BJ (cell line): ENCODE data around the gene MTHFD1L. TPM values are rescaled to one million over a fixed set of nuclear protein-coding genes. Genes with fewer than 3 reads are reported as not detected.

Experiments
- CTCF ChIA-PET: fragments of 350-600 bp; formaldehyde crosslinking; extraction: SDS; loops from one replicate; lab custom pipeline; 2021; ENCODE audit warnings: antibody characterized with exemption, inconsistent platforms; lab: Yijun Ruan, JAX
- POLR2A ChIA-PET: fragments of 300-600 bp; sonication (Branson Sonifier 250); formaldehyde crosslinking; extraction: SDS; loops from one replicate; lab custom pipeline; 2021; ENCODE audit warnings: antibody characterized with exemption; lab: Charles Lee
- DNase-seq: peaks from one replicate; pipeline ENCODE4 v3.0.0-alpha.2; 2011; ENCODE audit warnings: low read depth
- H3K27me3 ChIP-seq: 2 replicates; pipeline ENCODE4 v1.6.0; 2011; ENCODE audit warnings: low read length; ENCODE audit not compliant: control insufficient read depth, insufficient read depth
- H3K36me3 ChIP-seq: 2 replicates; pipeline ENCODE4 v1.5.1; 2011; ENCODE audit warnings: low read length; ENCODE audit not compliant: control insufficient read depth, insufficient read depth
- H3K4me3 ChIP-seq: 2 replicates; pipeline ENCODE4 v1.5.1; 2011; ENCODE audit warnings: low read depth, mild to moderate bottlenecking, control low read depth, low read length
- polyA plus RNA-seq: library from polyadenylated mRNA; depleted of rRNA; stranded (reverse); fragments of >200 nt; gene quantifications from 2 replicates; pipeline ENCODE4 v1.2.3, GENCODE V29; 2011
- TF ChIP-seq, protein P1 (sequence below): IDR thresholded peaks from 2 replicates; pipeline ENCODE4 v1.5.1; 2011; ENCODE audit warnings: low read depth, mild to moderate bottlenecking, control low read depth, inconsistent platforms, low read length, moderate library complexity; ENCODE audit not compliant: insufficient read depth

The MTHFD1L gene
- polyA plus RNA-seq, 1 experiment, result 58.9 TPM

DNA sequence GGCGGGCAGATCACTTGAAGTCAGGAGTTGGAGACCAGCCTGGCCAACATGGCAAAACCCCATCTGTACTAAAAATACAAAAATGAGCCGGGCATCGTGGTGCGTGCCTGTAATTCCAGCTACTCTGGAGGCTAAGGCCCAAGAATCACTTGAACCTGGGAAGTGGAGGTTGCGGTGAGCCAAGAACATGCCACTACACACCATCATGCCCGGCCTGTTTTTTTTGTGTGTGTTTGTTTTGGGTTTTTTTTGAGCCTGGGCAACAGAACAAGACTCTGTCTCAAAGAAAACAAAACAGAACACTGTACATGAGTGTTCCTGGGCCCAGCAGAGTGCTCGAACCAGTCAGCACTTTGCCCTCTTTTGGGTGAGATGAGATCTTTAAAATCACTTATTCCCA lies 159.1 kb downstream of the MTHFD1L start:
- ChIA-PET POLR2A (no interaction called here), CTCF (interaction anchor here (0.6 to 1.0 kb wide), 2 partner anchors 10 to 44 kb away, joined by 4 read pairs; no protein-coding TSS in a partner anchor)
- TF ChIP-seq, protein P1, sequence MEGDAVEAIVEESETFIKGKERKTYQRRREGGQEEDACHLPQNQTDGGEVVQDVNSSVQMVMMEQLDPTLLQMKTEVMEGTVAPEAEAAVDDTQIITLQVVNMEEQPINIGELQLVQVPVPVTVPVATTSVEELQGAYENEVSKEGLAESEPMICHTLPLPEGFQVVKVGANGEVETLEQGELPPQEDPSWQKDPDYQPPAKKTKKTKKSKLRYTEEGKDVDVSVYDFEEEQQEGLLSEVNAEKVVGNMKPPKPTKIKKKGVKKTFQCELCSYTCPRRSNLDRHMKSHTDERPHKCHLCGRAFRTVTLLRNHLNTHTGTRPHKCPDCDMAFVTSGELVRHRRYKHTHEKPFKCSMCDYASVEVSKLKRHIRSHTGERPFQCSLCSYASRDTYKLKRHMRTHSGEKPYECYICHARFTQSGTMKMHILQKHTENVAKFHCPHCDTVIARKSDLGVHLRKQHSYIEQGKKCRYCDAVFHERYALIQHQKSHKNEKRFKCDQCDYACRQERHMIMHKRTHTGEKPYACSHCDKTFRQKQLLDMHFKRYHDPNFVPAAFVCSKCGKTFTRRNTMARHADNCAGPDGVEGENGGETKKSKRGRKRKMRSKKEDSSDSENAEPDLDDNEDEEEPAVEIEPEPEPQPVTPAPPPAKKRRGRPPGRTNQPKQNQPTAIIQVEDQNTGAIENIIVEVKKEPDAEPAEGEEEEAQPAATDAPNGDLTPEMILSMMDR, result no peak
- peaks cover 8% of the 10 kb centered on the region for H3K36me3 ChIP-seq
- no peaks in the 10 kb centered on the region for H3K27me3 ChIP-seq
- no peak for DNase-seq
- H3K4me3 ChIP-seq, result no peak overlapping the region

DNA sequence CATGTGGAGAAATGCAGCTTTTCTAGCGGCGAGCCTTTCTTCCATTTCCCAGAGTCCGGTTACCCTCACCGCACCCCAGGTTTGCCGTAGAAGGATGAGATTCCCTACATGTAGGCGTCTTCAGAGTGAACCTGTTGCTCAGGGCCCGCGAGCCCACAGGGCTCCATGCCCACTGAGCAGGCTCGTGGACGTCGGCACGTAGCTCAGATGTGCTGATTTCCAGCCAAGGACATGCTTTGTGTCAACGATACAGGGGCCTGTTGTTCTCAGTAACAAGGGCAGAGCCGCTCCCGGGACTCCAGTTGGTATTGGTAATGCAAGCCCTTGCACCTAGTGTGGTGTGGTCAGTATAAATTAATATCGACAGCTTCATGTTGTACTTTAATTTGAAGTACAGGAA lies 159.6 kb downstream of the MTHFD1L start:
- ChIA-PET POLR2A (no interaction called here), CTCF (interaction anchor here (0.6 to 1.0 kb wide), 2 partner anchors 10 to 44 kb away, joined by 4 read pairs; no protein-coding TSS in a partner anchor)
- H3K36me3 ChIP-seq, result peaks cover 8% of the 10 kb centered on the region
- H3K4me3 ChIP-seq, result no peak overlapping the region
- TF ChIP-seq, protein P1, result no peak
- DNase-seq, result no peak
- no peaks in the 10 kb centered on the region for H3K27me3 ChIP-seq

DNA sequence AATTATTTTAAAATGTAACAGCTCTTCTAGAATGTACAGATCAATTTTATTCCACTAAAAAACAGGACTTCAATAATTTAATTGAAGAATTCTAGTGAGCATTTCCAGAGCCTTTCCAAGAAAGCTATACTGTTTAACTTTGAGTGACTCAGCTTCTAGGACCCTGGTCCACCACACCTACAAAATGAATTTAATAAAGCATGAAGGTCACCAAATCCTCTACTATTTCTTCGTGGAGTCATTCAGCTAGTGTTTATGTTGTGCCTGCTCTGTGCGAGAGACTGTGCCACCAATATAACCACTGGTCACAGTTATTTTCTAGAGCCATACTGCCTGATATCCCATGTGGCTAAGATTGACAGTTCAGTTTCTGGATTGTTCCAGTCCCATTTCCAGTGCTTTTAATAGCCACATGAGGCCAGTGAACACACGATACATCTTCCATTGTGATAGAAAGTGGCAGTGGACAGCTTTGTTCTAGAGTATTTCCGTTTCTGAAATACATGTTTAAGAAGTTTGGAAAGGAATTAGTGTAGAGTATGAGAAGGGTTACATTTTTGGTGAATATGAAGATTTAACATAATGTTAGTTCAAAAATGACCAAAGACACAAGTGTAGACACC lies 160.7 kb downstream of the MTHFD1L start:
- POLR2A ChIA-PET, result no interaction called here
- Histone ChIP-seq H3K4me3 (no peak overlapping the region), H3K27me3 (no peaks in the 10 kb centered on the region), H3K36me3 (peaks cover 12% of the 10 kb centered on the region)
- no peak for DNase-seq
- CTCF ChIA-PET, result interaction anchor here (1.8 to 2.0 kb wide), 2 partner anchors 15 to 298 kb away, joined by 4 to 9 read pairs; no protein-coding TSS in a partner anchor
- TF ChIP-seq, protein P1, result no peak

DNA sequence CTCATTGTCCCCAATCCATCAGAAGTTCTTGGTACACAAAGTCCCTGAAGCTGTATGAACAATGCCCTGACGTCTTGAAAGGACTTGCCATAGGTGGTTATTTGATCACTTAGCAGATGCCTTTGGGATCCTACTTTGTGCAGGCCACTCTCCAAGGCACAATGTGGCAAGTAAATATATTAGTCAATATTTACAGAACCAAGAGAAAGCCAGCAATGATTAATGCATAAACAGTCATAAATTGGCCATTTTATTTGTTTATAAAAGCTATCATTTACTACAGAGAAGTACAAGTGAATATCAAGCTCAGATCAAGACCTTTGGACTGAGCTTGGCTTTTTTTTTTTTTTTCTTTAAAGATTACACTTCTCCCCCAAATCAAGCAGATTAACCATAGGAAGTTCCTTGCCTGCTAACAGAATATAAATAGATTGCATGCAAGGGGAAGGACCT lies 161.8 kb downstream of the MTHFD1L start:
- Histone ChIP-seq H3K27me3 (no peaks in the 10 kb centered on the region), H3K36me3 (peaks cover 12% of the 10 kb centered on the region), H3K4me3 (no peak overlapping the region)
- DNase-seq, result no peak
- POLR2A ChIA-PET, result no interaction called here
- CTCF ChIA-PET, result interaction anchor here (1.8 to 2.0 kb wide), 2 partner anchors 13 to 297 kb away, joined by 4 to 9 read pairs; no protein-coding TSS in a partner anchor
- TF ChIP-seq, protein P1, result no peak

DNA sequence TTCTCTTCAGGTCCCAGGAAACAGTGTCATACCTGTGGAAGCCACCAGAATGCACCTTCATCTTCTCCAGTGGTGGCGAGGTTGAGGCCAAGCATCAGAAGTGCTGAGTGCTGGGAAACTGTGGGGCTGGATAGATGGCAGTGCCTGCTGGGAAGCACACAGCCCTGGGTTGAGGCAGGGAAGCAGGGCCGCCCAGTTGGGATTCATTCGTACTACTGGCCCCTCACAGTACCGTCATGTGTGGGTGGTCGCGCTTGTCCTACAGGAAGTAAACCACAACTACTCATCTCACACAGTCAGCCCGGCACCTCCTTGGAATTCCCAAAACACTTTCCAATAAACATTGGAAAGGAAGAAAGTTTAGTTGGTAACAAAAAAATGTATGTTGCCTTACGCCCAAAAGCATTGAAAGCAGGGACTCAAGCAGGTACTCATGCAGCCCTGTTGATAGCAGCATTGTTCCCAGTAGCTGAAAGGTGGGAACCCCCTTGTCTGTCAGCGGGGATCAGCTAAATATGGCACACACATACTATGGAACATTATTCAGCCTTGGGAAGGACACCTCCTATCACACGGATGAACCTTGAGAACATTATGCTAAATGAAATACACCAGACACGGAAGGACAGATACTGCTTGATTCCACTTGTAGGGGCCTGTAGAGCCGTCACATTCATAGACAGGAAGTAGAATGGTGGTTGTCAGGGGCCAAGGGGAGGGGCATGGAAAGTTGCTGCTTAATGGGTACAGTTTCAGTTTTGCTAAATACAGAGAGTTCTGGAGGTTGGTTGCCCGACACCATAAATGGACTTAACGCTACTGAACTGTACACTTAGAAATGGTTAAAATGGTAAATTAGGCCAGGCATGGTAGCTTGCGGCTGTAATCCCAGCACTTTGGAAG lies 162.7 kb downstream of the MTHFD1L start:
- Histone ChIP-seq H3K36me3 (peaks cover 12% of the 10 kb centered on the region), H3K4me3 (no peak overlapping the region), H3K27me3 (no peaks in the 10 kb centered on the region)
- DNase-seq, result no peak
- TF ChIP-seq, protein P1, result no peak
- POLR2A ChIA-PET, result no interaction called here
- CTCF ChIA-PET, result interaction anchor here (0.6 to 1.2 kb wide), 2 partner anchors 14 to 103 kb away, joined by 3 read pairs; no protein-coding TSS in a partner anchor
